Measurements from ENCODE around the gene SRGAP3. TPM values are rescaled to one million over a fixed set of nuclear protein-coding genes. Genes with fewer than 3 reads are reported as not detected.

Gene SRGAP3
- total RNA-seq, 1 donor from 2014 or later: 10.3 TPM

- no peak for TF ChIP-seq CTCF (IDR thresholded peaks at IDR 0.05; ENCODE audit: borderline replicate concordance)
- Histone ChIP-seq H3K9me3 (replicated peaks) (no peaks in the 10 kb centered on the region), H3K36me3 (no peaks in the 10 kb centered on the region), H3K27me3 (ENCODE audit: low read depth) (peaks cover 24% of the 10 kb centered on the region), H3K4me1 (peaks cover 4% of the 10 kb centered on the region), H3K4me3 (no peak overlapping the region), H3K27ac (replicated peaks) (no peak overlapping the region)
- intact Hi-C loops (cut with micrococcal nuclease): loop anchor here (5.0 kb wide), 1 partner anchor 95 kb away; no protein-coding TSS in a partner anchor
- DNase-seq: no peak
Observed at GRCh38 chr3:8972639-8973038, 276.8 kb downstream of the SRGAP3 start.

GRCh38 chr3:8970971-8971589 lies 278.4 kb downstream of the SRGAP3 start:
- TF ChIP-seq CTCF (IDR thresholded peaks at IDR 0.05; ENCODE audit: borderline replicate concordance): no peak
- intact Hi-C loops (cut with micrococcal nuclease): loop anchor here (1.0 to 5.0 kb wide), 2 partner anchors 96 to 331 kb away; no protein-coding TSS in a partner anchor
- Histone ChIP-seq H3K27ac (replicated peaks) (no peak overlapping the region), H3K27me3 (ENCODE audit: low read depth) (peaks cover 24% of the 10 kb centered on the region), H3K4me3 (no peak overlapping the region), H3K4me1 (peaks cover 4% of the 10 kb centered on the region), H3K9me3 (replicated peaks) (no peaks in the 10 kb centered on the region), H3K36me3 (no peaks in the 10 kb centered on the region)
- no peak for DNase-seq

GRCh38 chr3:8969241-8969640 lies 280.2 kb downstream of the SRGAP3 start:
- DNase-seq: no peak
- H3K27ac ChIP-seq (replicated peaks): no peak overlapping the region
- no peak overlapping the region for H3K4me3 ChIP-seq
- no peaks in the 10 kb centered on the region for H3K9me3 ChIP-seq (replicated peaks)
- TF ChIP-seq CTCF (IDR thresholded peaks at IDR 0.05; ENCODE audit: borderline replicate concordance): no peak
- intact Hi-C loops (cut with micrococcal nuclease): no loop called here
- no peaks in the 10 kb centered on the region for H3K36me3 ChIP-seq
- H3K4me1 ChIP-seq: peaks cover 4% of the 10 kb centered on the region
- peaks cover 13% of the 10 kb centered on the region for H3K27me3 ChIP-seq (ENCODE audit: low read depth)

- peaks cover 13% of the 10 kb centered on the region for H3K27me3 ChIP-seq (ENCODE audit: low read depth)
- no peak for DNase-seq
- intact Hi-C loops (cut with micrococcal nuclease): no loop called here
- H3K4me1 ChIP-seq: peaks cover 8% of the 10 kb centered on the region
- H3K4me3 ChIP-seq: no peak overlapping the region
- no peak overlapping the region for H3K27ac ChIP-seq (replicated peaks)
- TF ChIP-seq CTCF (IDR thresholded peaks at IDR 0.05; ENCODE audit: borderline replicate concordance): no peak
- H3K9me3 ChIP-seq (replicated peaks): no peaks in the 10 kb centered on the region
- no peaks in the 10 kb centered on the region for H3K36me3 ChIP-seq
Observed at GRCh38 chr3:8968375-8968882, 281.0 kb downstream of the SRGAP3 start.

- Histone ChIP-seq H3K36me3 (no peaks in the 10 kb centered on the region), H3K27me3 (ENCODE audit: low read depth) (peaks cover 13% of the 10 kb centered on the region), H3K4me1 (peaks cover 14% of the 10 kb centered on the region), H3K9me3 (replicated peaks) (no peaks in the 10 kb centered on the region), H3K27ac (replicated peaks) (no peak overlapping the region), H3K4me3 (no peak overlapping the region)
- TF ChIP-seq CTCF (IDR thresholded peaks at IDR 0.05; ENCODE audit: borderline replicate concordance): no peak
- no peak for DNase-seq
- intact Hi-C loops (cut with micrococcal nuclease): no loop called here
Observed at GRCh38 chr3:8967553-8967952, 281.9 kb downstream of the SRGAP3 start.

Data from left ventricle myocardium inferior (tissue), 1 donor.